Stimulated activated naive CD4-positive, alpha-beta T cell treated with Interleukin-2 at 50 U/mL for 16 hours (primary cell): ENCODE data around the gene DAPK2.

Experiments used
- DNase-seq: peaks from one replicate; lab custom pipeline; 2025; lab: John Stamatoyannopoulos, UW

The DAPK2 gene

DNA sequence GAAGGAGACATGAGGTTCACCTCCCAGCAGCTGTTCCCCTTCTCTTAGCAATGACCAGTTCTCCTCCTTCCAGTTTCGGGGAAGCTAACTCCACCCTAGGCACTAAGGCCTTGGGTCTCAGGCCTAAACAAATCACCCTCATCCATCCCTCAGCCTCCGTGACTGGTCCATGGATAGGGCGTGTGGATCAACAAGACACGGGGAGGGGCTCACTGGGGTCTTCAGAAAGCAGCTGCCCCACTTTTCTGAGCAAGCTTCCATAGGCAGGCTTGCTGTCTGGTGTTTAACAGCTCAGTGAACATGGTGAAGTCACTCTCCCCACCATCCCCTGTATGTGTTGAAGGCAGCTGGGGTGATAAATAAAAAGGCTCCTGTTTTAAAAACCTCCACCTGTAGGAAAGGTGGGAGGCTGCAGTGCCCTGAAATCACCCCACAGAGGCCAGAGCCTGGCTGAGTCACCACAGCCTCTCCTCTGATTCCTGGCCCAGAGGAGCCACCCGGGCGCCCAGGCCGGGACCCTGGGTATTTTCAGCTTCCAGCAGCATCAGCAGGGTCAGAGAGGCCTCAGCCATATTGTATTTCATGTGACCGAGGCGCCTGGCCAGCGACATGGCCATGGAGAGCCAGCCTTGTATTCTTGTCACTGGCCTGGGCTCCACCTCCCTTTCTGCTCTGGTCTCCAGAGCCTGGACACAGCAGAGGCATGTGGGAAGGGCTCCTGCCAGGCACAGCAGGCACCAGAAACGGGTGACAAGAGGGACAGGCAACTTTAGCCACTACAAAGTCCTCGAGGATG is 152.2 kb downstream of the DAPK2 start:
- no peak for DNase-seq

DNA sequence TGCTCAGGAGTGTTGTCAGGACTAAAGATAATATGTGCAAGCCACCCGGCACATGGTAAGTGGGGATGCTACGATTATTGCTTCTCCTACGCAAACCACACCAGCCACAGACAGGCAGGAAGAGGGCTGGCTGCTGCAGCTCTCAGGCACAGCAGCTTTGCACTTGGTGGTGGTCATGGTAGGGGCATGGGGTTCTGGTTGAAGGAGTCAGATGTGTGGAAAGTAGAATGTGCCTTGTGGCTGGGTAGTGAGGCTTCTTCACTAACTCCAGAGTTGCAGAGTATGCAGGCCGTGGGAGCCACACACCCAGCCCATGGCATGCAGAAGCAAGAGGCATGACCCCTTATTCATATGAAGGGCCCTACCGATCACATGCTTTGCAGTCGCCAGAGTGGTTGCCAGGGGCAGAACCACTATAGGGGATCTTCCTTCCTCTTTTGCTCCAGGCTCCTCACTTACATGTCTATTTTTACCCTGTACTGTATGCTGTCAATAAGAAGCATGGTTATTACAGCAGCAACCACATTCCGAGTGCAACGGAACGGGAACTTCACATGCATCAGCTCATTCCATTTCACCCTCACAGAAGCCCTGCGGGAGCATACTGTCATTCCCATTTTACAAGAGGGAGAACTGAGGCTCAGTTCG is 153.4 kb downstream of the DAPK2 start:
- peak; percentile 70 for DNase-seq

DNA sequence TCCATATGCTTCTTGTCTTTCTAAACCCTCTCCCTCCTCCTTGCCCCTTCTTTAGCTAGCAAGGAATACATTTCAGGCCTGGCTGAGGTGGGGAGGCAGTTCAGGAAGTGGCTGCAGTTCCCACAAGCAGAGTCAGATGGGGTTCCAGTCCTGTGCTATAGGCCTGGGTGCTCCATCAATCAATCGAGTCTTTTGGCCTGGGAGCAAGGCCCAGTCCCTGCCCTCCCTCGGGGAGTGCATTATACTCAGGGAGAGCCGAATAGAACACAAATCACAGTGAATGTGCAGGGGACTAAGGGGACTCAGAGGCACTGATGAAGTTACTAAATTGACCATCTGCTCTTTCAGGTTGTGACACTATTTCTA is 154.5 kb downstream of the DAPK2 start:
- no peak for DNase-seq

DNA sequence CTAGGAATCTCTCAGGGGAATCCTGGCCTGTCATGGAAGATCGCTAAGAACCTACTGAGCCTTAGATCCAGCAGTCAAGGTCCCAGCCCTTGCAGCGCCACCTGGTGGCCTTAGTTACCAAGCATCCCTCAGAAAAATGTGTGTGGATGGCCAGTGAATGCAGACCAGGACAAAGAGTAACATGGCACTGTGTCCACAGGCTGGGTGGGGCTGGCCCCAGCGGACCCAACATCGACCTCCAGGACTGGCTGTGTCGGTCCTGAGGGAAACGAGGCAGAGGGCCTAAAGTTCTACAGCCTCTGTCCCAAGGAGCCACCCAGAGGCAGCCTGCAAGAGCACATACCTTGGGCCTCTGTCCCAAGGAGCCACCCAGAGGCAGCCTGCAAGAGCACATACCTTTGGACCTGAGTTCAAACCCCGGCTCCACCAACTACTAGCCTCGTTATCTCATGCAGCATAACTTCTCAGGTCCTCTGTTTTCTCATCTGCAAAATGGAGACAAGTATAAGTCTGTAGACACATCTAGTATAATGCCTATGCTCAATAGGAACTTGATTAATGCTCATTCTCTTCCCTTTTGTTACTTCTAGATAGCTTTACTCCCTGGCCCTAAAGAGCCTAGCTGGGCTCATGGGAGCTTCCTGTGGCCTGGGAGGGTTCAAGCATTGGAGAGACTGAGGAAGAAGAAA is 155.1 kb downstream of the DAPK2 start:
- peak; percentile 59 for DNase-seq

DNA sequence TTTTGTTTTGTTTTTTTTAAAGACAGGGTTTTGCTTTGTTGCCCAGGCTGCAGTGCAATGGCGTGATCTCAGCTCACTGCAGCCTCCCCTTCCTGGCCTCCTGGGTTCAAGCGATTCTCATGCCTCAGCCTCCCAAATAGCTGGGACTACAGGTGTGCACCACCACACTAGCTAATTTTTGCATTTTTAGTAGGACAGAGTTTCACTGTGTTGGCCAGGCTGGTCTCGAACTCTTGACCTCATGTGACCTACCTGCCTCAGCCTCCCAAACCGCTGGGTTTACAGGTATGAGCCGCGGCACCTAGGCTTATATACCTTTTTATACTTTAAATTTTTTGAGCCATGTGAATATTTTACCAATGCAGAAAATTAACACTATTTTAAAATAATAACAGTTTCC is 155.7 kb downstream of the DAPK2 start:
- no peak for DNase-seq

DNA sequence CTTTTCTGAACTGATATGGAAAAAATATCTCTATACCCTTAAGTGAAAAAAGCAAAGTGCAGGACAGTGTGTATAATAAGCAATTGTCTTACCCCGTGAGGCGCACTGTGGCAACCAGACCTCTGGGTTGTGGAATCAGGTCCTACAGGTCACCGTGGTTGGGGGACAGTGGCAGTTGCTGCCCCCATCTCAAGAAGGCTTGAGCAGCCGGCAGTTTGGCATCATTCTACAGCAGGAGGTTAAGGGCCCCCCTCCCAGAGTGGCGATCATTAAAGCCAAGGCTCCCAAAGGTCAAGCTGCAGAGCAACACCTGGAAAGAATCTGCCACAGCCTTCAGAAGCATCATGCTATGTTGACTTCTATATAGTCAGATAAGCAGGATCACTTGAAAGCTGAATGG is 156.5 kb downstream of the DAPK2 start:
- no peak for DNase-seq

DNA sequence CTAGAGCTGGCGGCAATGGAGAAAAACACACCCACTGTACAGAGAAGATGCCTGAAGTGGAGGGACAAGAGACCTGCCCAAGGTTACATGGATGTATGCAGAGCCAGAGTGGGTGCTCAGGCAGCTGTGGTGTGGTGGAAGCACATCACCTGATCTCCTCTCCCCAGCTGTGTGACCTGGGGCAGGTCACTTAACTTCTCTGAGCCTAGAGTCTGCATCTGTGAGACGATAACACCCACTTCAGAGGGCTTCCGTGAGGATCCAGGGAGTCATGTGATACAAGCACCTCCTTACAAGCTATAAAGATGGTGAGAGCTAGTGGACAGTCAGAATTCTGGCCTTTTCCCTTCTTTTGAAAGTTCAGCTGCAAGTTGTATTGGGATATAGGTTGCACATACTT is 157.5 kb downstream of the DAPK2 start:
- no peak for DNase-seq

DNA sequence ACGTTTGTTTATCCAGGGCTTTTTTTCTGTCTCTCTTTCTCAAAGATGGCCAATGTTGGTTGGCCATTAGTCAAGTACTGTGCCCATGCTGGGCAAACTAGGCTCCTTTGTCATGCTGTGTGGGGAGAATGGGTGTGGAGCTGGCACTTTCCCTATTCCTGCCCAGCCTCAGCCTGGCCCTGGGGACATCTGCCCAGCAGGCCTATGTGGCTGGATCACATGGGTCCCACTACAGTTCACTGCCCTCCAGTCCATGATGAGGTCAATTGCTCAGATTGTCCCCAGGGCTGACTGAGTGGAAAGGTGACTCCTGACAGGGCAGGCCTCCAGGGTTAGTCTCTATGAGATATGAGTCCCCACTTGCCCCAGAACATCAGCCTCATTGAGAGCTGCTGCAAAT is 158.1 kb downstream of the DAPK2 start:
- no peak for DNase-seq

DNA sequence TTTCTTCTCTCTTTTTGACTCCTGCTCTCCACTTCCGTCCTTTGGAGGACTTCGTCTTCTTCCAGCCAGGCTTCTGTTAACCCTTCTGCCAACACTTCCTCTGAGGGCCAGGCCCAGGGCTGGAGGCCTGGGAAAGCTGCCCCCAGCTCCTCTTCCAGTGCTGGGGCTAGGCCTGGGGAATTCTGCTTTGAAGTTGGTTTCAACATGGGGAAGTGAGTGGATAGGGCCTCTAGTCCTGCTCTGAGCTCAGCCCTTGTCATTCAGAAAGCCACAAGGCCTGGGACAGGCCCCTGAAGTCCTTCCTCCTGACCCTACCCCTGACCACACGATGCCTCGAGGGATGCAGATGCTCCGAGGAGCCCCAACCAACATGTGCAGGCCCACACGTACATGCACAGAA is 158.7 kb downstream of the DAPK2 start:
- DNase-seq = no peak

DNA sequence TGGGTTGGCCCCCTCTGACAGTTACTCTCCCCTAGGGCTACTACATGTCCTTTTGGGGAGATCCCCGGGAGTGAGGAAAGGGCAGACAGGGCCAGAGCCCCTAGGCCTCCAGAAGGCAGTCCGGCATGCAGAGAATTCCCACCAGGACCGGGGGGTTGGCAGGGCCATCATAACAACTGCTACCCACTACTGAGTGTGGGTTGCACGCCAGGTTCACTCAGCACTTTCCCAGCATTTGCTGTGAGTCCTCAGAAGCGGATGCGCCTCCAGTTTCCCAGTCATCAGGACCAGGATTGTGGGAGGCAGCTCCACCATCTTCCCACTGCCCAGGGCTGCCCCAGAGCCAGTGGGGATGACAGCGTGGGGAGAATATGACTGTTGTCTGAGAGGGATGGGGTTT is 161.3 kb downstream of the DAPK2 start:
- no peak for DNase-seq

DNA sequence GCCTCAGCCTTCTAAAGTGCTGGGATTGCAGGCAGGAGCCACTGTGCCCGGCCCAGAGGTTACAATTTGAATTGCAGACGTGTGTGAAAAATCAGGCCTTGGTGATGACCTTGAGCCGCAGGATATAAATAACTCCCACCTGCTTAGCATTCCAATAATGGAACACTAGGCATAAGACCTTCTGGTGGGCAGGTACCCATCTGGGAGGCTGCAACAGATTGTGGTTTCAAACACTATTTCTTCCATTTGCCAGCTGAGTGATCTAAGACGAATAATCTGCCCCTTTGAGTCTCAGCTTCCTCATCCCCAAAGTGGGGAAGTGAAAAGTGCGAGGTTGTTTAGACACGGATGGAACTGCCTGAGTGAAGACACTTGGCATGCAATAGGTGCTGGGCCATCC is 164.9 kb downstream of the DAPK2 start:
- DNase-seq = no peak

DNA sequence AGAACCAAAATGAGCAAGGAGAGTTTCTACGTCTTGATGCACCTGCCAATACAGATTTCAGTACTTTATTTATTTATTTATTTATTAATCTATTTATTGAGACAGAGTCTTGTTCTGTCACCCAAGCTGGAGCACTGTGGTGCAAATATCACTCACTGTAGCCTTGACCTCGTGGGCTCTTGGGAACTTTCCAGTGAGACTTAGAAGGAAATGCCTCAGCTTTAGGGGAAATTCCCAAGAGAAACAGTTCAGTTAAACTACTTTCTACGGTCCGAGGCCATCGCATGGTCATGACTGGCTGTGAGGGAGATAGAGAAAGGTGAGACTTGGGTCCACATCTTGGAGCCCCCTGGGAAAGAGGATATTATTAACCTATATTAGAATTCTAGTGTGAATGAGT is 165.5 kb downstream of the DAPK2 start:
- no peak for DNase-seq

DNA sequence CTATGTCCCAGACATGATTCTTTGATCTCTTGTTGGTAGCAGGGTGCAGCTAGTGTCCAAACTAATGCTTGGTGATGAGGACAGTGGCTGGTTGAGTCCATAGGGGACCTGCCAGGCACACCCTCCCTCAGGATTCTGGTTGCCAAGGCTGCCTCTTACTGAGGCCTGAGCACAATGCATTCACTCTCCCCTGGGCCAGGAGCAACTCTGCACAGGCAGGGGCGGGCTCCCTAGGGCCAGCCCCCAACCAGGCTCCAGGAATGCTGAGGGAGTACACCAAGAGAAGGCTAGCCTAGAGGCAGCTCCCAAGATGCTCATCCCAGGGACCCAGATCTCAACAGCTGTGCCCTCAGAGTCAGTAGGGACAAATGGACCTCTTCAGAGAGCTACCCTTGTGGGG is 166.3 kb downstream of the DAPK2 start:
- DNase-seq = no peak

DNA sequence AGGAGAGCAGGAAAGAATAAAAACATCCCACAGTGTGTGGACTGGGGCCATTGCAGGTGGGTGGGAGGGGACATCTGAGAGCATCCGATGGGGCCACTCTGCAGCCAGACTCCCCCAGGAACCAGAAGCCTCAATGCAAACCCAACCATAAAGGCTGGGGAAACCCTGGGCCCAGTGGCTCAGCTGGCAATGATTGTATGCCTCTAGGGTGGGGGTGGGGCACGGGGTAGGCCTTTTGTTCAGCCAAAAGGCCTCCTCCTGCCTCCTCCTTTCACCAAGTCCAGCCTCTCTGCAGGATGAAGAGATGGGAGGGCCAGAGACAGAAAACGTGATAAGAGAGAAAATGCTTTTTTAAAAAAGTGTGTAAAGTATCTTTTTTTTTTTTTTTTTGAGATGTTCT is 167.1 kb downstream of the DAPK2 start:
- DNase-seq = no peak

DNA sequence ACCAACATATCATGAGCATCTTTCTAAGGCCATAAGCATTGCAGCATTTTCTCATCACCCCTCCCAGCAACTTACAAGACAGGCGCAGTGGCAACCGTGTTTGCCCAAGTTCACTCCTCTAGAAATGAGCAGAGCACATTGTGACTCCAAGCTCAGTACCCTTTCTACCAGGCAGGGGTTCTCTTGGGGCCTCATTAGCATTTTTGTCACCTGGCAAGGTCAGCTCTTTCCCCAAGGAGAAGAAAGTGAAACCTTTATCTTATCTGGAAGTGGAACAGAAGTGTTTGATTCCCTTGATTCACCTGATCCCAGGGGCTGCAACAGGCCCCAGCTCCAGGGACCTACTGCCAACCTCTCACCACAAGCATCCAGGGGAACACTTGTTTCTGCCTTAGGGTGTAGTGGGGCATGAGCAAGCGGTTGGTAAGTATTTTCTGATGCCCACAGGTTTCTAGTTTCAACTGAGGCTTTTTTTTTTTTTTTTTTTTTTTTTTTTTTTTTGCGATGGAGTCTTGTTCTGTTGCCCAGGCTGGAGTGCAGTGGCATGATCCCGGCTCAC is 168.5 kb downstream of the DAPK2 start:
- no peak for DNase-seq

DNA sequence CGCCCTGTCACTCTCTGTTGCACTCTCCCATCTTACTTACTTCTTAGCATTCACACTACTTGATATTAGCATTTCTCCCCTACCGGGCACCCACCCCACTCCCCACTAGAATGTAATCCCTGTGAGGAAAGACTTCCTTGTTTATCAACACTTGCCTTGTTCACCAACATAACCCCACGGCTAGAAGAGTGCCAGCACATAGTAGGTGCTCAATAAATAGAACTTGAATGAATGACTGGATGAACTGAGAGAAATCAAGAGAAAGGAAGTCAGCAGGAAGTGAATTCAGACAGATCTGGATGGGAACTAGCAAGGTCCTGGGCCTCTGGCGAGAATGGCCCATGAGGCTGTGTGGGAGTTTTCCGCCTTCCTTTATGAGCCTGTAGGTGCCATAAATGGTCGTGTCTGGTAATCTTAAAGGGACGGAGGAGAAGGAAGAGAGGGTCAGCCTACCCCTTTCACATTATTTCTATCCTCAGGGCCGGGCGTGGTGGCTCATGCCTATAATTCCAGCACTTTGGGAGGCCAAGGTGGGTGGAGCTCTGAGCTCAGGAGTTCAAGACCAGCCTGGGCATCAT is 170.1 kb downstream of the DAPK2 start:
- DNase-seq = no peak

DNA sequence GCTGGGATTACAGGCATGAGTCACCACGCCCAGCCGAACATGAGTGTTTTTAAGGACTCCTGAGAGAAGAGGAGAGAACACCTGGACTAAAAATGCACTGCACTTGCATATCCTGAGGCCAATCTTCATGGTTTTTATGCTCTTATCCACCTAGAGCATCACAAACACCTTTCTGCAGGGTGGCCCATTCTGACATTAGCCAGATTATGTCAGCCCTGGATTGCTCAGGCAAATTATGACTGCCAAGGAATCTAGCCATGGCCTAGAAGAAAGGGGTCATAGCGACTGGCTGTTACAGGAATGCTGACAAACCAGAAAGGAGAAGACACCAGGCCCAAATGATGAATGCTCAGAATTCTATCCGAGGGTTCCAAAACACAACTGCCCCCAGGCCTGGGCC is 171.7 kb downstream of the DAPK2 start:
- no peak for DNase-seq

DNA sequence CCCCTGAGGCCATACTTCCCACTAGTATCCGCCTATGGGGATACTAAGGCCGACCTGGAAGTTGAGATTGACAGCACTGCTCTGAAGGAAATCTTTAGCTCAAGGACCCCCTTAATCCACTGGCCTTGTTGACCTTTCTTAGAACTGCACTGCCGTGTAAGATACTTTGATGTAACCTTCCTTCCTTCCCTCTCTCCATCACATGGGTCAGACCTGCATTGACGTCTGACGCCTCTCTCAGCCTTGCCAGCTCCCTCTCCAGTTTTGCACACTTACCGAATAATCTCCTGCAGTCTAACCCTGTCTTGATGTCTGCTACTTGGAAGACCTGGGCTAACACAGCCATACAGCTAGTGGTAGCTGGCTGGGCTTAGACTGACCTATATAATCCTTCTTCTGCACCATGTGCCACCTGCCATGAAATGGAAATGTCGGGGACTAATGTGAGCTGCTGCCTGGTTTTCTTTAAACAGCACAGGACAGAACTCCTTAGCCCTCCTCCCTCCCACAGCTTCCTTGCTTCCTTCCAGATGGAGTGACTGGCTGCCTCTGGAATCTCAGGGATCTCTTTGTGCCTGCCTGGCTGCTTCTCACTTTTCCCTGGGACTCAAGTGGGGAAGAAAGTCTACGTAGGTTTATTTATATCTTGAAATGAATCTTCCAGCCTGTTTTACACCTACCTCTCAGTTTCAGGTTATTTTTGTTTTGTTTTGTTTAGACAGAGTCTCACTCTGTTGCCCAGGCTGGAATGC is 173.3 kb downstream of the DAPK2 start:
- DNase-seq = no peak

DNA sequence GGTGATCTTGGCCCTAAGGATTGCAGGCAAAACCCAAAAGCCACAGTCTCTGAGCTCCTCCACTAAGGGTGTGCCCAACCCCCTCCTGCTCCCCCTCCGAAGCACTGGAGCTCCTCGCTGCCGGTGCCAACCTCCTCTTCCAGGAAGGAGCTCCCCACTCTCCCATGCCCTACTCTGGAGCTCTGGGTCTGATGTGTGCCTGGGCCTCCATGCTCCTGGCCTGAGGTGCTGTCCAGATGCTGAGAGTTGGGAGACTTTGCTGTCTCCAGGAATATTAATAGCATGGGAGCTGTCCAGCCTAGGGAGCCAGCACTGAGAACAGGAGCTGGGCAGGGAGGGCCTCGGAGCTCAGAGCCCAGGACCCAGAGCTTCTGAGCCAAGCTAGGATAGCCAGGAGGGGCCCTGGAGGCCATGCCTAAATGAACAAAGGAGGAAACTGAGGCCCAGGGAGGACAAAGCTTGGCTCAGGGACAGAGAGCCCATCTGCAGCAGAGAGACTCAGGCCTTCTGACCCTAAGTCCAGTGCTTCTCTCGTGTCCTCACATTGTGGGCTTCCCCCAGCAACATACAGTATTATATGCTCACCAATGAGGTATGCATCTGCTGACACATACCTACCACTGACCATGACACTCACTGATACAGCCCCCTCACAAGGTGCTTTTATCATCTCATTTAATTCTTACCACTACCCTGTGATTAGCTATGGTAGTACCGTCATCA is 175.6 kb downstream of the DAPK2 start:
- no peak for DNase-seq

DNA sequence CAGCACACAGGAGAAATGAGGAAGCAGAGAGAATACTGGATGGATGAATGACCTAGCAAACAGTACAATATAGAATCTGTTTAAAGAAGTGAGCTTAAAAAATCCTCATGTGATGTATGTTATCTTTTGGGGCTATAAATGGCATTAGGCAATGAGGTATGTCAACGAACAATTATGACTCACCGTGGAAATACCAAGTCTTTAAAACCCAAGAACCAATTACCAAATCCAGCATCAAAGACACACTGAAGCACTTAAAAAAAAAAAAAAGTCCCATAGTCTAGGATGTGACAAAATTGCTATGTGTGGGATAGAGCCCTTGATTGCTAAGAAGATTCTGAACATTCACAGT is 176.3 kb downstream of the DAPK2 start:
- DNase-seq = no peak

DNA sequence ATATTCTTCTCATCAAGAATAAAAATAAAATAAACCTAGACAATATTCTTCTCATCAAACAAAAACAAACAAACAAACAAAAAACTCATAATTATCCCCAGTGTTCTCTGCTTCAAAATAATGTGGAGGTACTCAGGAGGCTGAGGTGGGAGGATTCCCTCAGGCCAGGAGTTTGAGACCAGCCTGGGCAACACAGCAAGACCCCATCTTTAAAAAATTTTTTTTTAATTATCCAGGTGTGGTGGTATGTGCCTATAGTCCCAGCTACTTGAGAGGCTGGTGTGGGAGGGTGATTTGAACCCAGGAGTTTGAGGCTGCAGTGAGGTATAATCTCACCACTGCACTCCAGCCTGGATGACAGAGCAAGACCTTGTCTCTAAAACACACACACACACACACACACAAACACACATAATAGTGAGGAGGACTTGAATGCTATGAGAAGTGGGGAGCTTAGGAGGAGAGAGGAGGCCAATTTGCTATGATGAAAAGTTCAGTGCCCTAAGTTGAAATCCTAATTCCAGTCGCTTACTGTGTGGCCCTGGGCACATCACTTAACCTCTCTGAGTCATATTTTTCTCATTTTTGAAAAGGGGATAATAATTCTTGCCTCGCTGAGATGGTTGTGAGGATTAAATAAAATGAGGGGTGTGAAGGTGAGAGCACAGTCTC is 176.8 kb downstream of the DAPK2 start:
- DNase-seq = no peak
